CD4-positive, alpha-beta T cell treated with Interferon gamma for 1 hour (primary cell): ENCODE data around the gene PHACTR4.
"Not testable (repeated sequence)": the region's sequence is repeated elsewhere in the genome, so short reads cannot be mapped to it uniquely, and the experiment has no call there.

ENCODE experiments used
- DNase-seq: peaks from one replicate; pipeline ENCODE4 v3.0.0-alpha.2; 2020

The PHACTR4 gene

DNA sequence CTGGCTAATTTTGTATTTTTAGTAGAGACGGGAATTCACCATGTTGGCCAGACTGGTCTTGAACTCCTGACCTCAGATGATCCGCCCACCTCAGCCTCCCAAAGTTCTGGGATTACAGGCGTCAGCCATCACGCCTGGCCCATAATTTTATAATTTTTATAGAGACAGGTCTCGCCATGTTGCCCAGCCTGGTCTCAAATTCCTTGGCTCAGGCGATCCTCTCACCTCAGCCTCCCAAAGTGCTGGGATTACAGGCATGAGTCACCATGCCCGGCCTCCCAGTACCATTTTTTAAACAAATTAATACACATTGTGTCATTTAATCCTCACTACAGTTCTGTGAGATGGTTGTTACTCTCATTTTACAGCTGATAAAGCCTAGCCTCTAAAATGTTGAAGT lies 3.9 kb downstream of the PHACTR4 start:
- DNase-seq = not testable (repeated sequence)

DNA sequence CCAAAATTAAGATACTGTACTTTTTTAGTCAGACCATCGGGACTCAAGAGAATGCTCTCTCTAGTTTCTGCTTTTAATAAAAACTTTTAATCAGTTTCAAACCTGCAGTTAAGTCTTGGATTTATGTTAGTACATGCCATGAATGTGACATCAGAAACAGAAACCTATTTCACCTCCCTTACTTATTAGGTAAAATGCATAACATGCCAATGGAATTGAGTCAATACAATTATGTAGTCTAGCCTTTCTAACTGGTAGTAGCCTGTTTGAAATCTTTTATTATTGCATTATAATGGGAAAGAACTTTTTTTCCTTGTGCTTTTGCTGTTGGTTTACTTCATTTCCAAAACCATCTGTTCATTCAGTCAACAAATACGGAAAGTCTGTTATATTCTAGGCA lies 4.8 kb downstream of the PHACTR4 start:
- DNase-seq = no peak

DNA sequence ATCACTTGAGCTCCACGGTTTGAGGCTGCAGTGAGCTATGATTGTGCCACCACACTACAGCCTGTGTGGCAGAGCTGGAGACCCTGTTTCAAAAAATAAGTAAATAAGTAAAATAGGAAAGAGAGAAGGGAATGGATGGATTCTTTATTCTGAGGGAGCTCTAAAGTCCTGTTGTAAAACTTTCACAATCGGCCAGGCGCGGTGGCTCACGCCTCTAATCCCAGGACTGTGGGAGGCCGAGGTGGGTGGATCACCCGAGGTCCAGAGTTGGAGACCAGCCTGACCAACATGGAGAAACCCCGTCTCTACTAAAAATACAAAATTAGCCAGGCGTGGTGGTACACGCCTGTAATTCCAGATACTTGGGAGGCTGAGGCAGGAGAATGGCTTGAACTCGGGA lies 6.1 kb downstream of the PHACTR4 start:
- DNase-seq = not testable (repeated sequence)

GRCh38 chr1:28376195-28376594 lies 6.7 kb downstream of the PHACTR4 start:
- not testable (repeated sequence) for DNase-seq

DNA sequence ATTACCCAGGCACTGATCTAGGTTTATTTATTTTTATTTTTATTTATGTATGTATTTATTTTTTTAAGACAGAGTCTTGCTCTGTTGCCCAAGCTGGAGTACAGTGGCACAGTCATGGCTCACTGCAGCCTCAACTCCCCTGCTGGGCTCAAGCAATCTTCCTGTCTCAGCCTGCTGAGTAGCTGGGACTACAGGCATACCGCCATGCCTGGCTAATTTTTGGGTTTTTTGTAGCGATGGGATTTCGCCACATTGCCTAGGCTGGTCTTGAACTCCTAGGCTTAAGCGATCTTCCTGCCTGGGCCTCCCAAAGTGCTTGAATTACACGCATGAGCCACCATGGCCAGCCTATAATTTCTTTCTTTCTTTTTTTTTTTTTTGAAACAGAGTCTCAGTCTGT lies 9.4 kb downstream of the PHACTR4 start:
- DNase-seq = no peak

GRCh38 chr1:28380394-28380793 lies 10.9 kb downstream of the PHACTR4 start:
- no peak for DNase-seq

GRCh38 chr1:28383785-28384184 lies 14.2 kb downstream of the PHACTR4 start:
- not testable (repeated sequence) for DNase-seq

DNA sequence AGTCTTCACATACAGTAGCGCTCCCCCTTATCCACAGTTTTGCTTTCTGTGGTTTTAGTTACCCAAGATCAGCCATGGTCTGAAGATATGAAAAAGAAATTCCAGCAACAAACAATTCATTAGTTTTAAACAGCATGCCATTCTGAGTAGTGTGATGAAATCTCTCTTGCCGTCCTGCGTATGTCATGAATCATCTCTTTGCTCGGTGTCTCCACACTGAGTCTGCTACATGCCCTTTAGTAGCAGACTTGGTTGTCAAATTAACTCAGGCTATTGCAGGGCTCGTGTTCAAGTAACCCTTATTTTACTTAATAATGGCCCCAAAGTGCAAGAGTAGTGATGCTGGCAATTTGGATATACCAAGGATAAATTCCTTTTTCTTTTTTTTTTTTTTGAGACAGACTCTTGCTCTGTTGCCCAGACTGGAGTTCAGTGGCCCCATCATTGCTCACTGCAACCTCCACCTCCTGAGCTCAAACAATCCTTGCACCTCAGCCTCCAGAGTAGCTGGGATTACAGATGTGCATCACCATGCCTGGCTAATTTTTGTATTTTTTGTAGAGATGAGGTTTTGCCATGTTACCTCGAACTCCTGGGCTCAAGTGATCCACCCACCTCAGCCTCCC lies 22.6 kb downstream of the PHACTR4 start:
- no peak for DNase-seq

- DNase-seq = no peak
These were observed 24.6 kb downstream of the PHACTR4 start for GRCh38 chr1:28394136-28394535.

- DNase-seq = no peak
These were observed 25.6 kb downstream of the PHACTR4 start for GRCh38 chr1:28395181-28395580.

DNA sequence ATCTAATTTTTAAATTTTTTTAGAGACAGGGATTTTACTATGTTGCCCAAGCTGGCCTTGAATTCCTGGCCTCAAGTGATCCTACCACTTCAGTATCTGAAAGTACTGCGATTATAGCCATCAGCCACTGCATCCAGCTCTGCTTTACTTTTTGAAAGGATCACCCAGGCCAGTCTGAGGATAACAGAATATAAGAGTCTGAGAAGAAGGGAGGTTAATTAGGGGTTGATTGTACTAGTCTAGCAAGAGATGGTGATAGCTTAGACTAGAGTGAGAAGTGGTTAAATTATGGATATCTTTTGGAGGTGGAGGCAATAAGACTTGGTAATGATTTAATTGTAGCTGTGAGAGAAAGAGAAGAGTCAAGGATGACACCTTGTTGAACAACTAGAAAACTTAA lies 32.2 kb downstream of the PHACTR4 start:
- no peak for DNase-seq

DNA sequence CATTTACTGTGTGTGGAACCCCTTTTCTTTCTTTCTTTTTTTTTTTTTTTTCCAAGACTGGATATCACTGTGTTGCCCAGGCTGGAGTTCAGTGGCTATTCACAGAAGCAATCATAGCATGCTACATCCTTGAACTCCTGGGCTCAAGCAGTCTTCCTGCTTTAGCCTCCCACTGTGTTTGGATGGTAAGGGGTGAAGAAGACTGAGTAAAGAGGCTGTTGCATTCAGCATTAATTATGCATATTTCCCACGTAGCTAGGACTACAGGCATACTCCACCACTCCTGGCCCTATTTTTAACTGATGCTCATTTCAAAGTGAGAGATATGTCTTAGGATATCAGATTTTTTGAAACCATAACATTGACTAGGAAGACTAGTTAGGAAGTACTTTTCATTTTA lies 39.5 kb downstream of the PHACTR4 start:
- no peak for DNase-seq

DNA sequence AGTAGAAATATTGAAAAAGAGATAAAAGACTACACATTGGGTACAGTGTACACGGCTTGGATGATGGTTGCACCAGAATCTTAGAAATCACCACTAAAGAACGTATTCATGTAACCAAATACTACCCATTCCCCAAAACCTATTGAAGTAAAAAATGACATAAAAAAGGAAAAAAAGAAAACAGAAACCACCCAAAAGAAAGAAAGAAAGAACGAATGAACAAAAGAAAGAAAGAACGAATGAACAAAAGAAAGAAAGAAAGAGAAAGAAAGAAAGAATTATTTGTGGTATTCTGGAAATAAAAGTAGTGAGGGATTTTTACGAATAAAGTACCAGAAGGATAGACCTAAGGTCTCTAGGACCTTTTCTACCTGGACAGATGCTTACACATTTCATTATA lies 42.1 kb downstream of the PHACTR4 start:
- no peak for DNase-seq

DNA sequence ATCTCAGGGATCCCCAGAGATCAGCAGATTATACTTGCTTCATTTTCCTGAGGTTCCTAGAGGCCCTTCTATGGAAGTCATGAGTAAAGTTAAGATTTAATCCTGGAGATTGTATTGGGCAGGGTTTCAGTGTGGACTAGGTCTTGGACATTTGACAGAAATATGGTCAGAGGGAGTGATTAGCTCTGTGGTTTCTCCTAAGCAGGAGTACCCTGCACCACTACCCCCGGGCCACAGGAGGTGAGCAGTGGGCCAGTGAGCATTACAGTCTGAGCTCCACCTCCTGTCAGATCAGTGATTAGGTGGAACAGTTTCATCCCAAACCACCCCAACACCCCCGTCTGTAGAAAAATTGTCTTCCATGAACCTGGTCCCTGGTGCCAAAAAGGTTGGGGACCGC lies 43.2 kb downstream of the PHACTR4 start:
- DNase-seq = no peak

- DNase-seq = no peak
These were observed 47.1 kb downstream of the PHACTR4 start for GRCh38 chr1:28416509-28417194.

DNA sequence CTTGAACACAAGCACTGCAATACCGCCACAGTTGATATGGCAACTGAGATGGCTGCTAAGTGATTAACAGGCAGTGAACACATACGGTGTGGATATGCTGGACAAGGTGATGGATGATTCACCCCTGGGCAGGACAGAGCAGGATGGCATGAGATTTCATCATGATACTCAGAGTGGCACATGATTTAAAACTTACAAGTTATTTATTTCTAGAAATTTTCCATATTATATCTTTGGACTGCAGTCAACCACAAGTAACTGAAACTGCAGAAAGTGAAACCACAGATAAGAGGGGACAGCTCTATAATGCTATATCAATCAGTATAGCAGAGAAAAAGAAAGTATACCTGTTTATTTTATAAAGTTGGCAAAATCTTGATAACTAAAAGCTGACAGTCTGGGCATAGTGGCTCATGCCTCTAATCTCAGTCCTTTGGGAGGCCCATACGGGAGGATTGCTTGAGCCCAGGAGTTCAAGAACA lies 47.9 kb downstream of the PHACTR4 start:
- DNase-seq = peak; percentile 3

DNA sequence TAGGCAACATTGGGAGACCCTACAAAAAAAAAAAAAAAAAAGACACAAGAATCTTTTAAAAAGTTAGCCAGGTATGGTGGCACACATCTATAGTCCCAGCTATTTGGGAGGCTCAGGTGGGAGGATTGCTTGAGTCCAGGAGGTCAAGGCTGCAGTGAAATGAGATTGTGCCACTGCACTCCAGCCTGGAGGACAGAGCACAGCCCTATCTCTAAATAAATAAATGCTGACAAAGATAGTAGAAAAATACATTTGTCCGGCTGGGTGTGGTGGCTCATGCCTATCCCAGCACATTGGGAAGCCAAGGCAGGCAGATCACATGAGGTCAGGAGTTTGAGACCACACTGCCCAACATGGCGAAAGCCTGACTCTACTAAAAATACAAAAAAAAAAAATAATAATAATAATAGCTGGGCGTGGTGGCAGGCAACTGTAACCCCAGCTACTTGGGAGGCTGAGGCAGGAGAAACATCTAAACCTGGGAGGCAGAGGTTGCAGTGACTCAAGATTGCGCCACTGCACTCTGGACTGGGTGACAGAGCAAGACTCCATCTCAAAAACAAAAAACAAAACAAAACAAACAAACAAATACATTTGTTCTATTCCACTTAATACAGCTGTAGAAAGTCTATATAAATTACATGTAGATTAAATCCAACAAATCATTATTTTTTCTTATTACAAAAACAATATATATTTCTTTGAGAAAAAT lies 48.5 kb downstream of the PHACTR4 start:
- DNase-seq = no peak

DNA sequence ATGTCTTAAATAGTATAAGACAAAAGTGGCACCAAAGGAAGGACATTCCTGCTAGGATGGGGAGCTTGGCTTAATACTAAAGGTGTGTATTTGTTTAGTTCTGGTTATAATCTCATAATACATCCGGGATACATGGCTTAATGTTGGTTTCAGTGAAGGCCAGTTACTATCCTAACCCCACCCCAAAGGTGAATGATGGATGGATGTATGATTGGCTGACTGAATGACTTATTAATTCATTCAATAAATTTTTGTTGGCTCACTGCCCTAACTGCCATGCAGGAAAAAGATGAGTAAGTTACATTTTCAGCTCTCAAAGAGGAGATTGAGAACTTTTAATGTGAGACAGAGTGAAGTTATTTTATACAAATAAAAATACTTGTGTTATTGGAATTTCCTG lies 52.2 kb downstream of the PHACTR4 start:
- no peak for DNase-seq

DNA sequence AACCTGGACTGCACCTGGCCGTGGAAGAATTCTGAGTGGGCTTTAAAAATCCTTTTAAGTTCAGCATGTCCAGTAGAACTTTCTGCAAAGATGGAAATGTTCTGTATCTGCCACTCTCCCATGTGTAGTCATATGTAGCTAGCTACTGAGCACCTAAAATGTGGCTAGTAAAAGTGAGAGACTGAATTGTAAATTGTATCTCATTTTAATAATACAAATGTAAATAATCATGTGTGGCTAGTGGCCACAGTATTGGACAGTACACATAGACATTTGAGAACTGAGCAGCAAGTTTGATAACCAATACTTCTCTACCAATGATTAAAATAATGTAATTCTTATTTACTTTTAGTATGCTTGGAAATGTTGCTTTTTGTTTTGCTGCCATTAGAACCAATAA lies 57.3 kb downstream of the PHACTR4 start:
- DNase-seq = no peak

- DNase-seq = no peak
These were observed 58.5 kb downstream of the PHACTR4 start for GRCh38 chr1:28428012-28428411.

DNA sequence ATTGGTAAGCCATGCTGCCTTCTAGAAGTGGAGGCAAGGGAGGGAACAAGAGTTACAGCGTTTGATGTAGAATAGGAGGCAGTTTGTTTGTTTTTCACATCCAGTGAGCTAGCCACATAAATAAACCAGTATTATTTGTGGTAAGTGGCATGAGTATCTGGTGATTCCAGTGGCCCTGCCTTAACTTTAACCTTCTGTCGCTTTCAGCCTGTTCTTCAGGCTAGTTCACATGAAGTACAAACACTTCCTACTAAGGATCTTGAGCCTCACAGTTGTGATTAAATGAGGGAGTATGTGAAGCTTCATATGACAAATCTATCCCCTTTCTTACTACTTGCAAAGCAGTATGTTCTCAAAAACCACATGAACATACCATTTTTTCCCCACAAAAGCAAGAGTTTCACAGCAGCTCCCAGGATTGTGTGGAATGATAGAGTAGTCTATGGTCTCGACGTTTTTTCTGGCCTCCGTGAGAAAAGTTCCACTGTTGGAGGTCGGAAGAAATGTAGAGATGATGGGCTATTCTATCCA lies 59.5 kb downstream of the PHACTR4 start:
- no peak for DNase-seq

- no peak for DNase-seq
These were observed 66.8 kb downstream of the PHACTR4 start for GRCh38 chr1:28436211-28436769.

DNA sequence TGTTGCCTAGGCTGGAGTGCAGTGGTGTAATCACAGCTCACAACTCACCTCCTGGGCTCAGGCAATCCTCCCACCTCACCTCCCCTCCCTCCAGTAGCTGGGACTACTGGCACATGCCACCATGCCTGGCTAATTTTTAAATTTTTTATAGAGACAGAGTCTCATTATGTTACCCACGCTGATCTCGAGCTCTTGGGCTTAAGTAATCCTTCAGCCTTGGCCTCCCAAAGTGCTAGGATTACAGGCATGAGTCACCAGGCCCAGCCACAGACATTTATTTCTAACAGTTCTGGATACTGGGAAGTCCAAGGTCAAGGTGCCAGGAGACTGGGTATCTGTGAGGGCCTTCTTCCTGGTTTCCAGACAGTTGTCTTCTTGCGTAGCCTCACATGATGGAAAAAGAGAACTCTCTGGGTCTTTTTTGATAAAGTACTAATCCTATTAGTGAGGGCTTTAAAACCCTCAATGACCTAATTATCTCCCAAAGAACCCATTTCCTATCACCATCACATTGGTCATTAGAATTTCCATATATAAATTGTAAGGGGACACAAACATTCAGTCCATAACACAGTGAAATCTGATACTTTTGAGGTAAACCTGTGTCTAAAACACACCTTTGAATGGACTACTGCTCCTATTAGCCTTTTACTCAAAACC lies 67.9 kb downstream of the PHACTR4 start:
- no peak for DNase-seq
